GM23338 (cell line): ENCODE data around the gene CCL8.

Experiments
- CREB1 ChIP-seq: fragments of 250-450 bp; sonication (Bioruptor Pico); IDR thresholded peaks from 2 replicates; pipeline ENCODE4 v1.5.0; 2020; ENCODE audit warnings: low read depth, mild to moderate bottlenecking, moderate library complexity
- CTCF ChIP-seq, 2 experiments: fragments of 200-600 bp in 1 of 2; sonication (generic) in 1 of 2; conservative IDR thresholded peaks; 2 replicates each; pipeline versions ENCODE4 v1.5.1 to v1.6.1; 2016 to 2017; ENCODE audit warnings: antibody characterized with exemption in 2 of 2, low read depth in 2 of 2, mild to moderate bottlenecking in 2 of 2, moderate library complexity in 1 of 2
- EZH2 ChIP-seq: fragments of 200-600 bp; sonication (generic); IDR thresholded peaks from one replicate; pipeline ENCODE4 v1.8.0; 2017; ENCODE audit warnings: antibody characterized with exemption, mild to moderate bottlenecking, low read depth; ENCODE audit not compliant: unreplicated experiment
- EZH2phosphoT487 ChIP-seq: fragments of 200-600 bp; sonication (generic); IDR thresholded peaks from one replicate; pipeline ENCODE4 v1.8.1; 2018; ENCODE audit warnings: antibody characterized with exemption; ENCODE audit not compliant: unreplicated experiment
- POLR2AphosphoS5 ChIP-seq: IDR thresholded peaks from 2 replicates; pipeline ENCODE4 v1.6.1; 2016; ENCODE audit warnings: antibody characterized with exemption, low read depth
- TF ChIP-seq, protein P1 (sequence below): IDR thresholded peaks from one replicate; pipeline ENCODE4 v1.6.1; 2018; ENCODE audit warnings: antibody characterized with exemption; ENCODE audit not compliant: unreplicated experiment

GRCh38 chr17:34356194-34356593 lies 37.0 kb downstream of the CCL8 start, which contains the start of gene CCL13:
- no peak for TF ChIP-seq CTCF (conservative IDR thresholded peaks at IDR 0.05; ENCODE audit: low read depth in 2 of 2)
- no peak for TF ChIP-seq POLR2AphosphoS5
- no peak for TF ChIP-seq EZH2
- TF ChIP-seq CREB1 (CRISPR knock-in tag): no peak
- TF ChIP-seq EZH2phosphoT487: no peak
- TF ChIP-seq, protein P1, sequence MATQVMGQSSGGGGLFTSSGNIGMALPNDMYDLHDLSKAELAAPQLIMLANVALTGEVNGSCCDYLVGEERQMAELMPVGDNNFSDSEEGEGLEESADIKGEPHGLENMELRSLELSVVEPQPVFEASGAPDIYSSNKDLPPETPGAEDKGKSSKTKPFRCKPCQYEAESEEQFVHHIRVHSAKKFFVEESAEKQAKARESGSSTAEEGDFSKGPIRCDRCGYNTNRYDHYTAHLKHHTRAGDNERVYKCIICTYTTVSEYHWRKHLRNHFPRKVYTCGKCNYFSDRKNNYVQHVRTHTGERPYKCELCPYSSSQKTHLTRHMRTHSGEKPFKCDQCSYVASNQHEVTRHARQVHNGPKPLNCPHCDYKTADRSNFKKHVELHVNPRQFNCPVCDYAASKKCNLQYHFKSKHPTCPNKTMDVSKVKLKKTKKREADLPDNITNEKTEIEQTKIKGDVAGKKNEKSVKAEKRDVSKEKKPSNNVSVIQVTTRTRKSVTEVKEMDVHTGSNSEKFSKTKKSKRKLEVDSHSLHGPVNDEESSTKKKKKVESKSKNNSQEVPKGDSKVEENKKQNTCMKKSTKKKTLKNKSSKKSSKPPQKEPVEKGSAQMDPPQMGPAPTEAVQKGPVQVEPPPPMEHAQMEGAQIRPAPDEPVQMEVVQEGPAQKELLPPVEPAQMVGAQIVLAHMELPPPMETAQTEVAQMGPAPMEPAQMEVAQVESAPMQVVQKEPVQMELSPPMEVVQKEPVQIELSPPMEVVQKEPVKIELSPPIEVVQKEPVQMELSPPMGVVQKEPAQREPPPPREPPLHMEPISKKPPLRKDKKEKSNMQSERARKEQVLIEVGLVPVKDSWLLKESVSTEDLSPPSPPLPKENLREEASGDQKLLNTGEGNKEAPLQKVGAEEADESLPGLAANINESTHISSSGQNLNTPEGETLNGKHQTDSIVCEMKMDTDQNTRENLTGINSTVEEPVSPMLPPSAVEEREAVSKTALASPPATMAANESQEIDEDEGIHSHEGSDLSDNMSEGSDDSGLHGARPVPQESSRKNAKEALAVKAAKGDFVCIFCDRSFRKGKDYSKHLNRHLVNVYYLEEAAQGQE: no peak
